ENCODE results near the gene PHACTR1.

Gene PHACTR1

DNA sequence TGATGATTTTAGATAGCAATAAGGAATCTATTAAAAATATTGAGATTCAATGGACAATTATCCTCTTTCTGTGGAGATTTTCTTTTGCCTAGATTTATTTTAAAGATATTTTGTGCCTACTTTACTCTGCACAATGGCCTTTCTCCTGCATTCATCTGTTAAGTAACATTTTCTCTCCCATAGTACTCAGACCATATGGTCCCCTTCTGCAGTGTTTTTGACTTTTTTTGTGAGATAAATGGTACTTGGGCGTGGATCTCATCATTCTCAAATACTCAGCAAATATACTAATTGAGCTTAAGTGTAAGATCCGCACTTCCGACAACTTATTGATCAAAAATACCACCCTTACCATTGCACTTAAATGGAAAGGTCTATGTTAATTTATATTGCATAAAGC lies 55.8 kb downstream of the PHACTR1 start:
- H3K9ac ChIP-seq (ENCODE audit: low read length): no peak overlapping the region
- no peaks in the 10 kb centered on the region for H3K9me3 ChIP-seq (ENCODE audit: low read length)
- no peak overlapping the region for H3K4me2 ChIP-seq (ENCODE audit: low read length)
- TF ChIP-seq, protein P1, sequence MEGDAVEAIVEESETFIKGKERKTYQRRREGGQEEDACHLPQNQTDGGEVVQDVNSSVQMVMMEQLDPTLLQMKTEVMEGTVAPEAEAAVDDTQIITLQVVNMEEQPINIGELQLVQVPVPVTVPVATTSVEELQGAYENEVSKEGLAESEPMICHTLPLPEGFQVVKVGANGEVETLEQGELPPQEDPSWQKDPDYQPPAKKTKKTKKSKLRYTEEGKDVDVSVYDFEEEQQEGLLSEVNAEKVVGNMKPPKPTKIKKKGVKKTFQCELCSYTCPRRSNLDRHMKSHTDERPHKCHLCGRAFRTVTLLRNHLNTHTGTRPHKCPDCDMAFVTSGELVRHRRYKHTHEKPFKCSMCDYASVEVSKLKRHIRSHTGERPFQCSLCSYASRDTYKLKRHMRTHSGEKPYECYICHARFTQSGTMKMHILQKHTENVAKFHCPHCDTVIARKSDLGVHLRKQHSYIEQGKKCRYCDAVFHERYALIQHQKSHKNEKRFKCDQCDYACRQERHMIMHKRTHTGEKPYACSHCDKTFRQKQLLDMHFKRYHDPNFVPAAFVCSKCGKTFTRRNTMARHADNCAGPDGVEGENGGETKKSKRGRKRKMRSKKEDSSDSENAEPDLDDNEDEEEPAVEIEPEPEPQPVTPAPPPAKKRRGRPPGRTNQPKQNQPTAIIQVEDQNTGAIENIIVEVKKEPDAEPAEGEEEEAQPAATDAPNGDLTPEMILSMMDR (IDR thresholded peaks at IDR 0.05; ENCODE audit: low read length): no peak
- no peak for TF ChIP-seq EZH2 (IDR thresholded peaks at IDR 0.05; ENCODE audit: borderline replicate concordance, low read length)
- no peaks in the 10 kb centered on the region for H4K20me1 ChIP-seq (ENCODE audit: insufficient read depth, low read length)
- H2AFZ ChIP-seq (ENCODE audit: low read length): no peak overlapping the region
- H3K9me2 ChIP-seq (ENCODE audit: low read depth, low read length): no peaks in the 10 kb centered on the region
- H3K27me3 ChIP-seq (ENCODE audit: insufficient read depth, low read length): no peaks in the 10 kb centered on the region
- H3K79me2 ChIP-seq (ENCODE audit: insufficient read depth, low read length): no peaks in the 10 kb centered on the region
- no peaks in the 10 kb centered on the region for H3K4me1 ChIP-seq (ENCODE audit: insufficient read depth, low read length, severe bottlenecking)
- H3K4me3 ChIP-seq (ENCODE audit: low read depth, low read length, poor library complexity, severe bottlenecking): no peak overlapping the region
- H3K27ac ChIP-seq (ENCODE audit: low read depth, low read length, poor library complexity, severe bottlenecking): no peak overlapping the region
- H3K36me3 ChIP-seq (ENCODE audit: insufficient read depth, low read length): no peaks in the 10 kb centered on the region
- no peaks in the 10 kb centered on the region for H3F3A ChIP-seq (ENCODE audit: insufficient read depth, low read length)

DNA sequence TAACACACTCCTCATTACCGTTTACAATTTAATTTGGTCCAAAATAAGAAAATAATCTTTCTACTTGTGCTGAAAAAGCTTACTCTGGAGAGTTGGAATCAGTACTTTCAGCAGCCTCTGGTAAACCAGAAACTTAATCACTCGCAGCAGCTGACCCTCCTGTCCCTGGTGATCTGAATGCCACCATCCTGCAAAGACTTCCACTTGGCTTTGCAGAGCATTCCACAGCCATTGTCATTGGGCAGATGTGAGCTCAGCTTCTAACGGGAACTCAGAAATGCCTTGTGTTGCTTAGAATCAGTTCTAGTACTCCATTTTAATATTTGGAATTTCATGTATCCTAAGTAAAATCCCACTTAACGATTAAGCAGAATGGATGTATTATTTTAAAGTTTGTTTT lies 59.7 kb downstream of the PHACTR1 start:
- no peak overlapping the region for H3K27ac ChIP-seq (ENCODE audit: low read depth, low read length, poor library complexity, severe bottlenecking)
- H3K4me2 ChIP-seq (ENCODE audit: low read length): no peak overlapping the region
- H3K9ac ChIP-seq (ENCODE audit: low read length): no peak overlapping the region

DNA sequence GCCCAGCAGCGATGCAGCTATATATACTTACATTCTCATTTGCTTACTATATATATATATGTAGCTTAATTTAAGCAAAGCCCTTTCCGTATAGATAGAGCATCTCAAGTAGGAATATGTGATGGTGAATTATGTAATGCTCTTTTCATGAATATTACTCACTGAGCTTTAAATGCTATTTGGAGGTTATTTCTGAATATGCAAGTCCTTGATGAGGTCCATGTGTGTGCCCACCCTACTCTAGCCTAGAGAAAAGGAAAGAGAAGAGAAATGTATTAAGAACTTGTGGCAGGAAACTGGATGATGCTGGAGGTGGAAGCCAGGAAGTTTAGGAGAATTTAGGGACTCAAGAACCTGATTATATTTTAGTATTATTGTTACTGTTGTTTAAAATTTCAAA lies 63.2 kb downstream of the PHACTR1 start:
- H3F3A ChIP-seq (ENCODE audit: insufficient read depth, low read length): no peaks in the 10 kb centered on the region
- no peaks in the 10 kb centered on the region for H3K4me1 ChIP-seq (ENCODE audit: insufficient read depth, low read length, severe bottlenecking)
- no peaks in the 10 kb centered on the region for H3K79me2 ChIP-seq (ENCODE audit: insufficient read depth, low read length)
- H3K4me2 ChIP-seq (ENCODE audit: low read length): no peak overlapping the region
- no peaks in the 10 kb centered on the region for H3K27me3 ChIP-seq (ENCODE audit: insufficient read depth, low read length)
- no peak overlapping the region for H3K4me3 ChIP-seq (ENCODE audit: low read depth, low read length, poor library complexity, severe bottlenecking)
- H3K9me2 ChIP-seq (ENCODE audit: low read depth, low read length): no peaks in the 10 kb centered on the region
- no peak overlapping the region for H3K27ac ChIP-seq (ENCODE audit: low read depth, low read length, poor library complexity, severe bottlenecking)
- no peak overlapping the region for H3K9ac ChIP-seq (ENCODE audit: low read length)
- no peak overlapping the region for H2AFZ ChIP-seq (ENCODE audit: low read length)
- no peaks in the 10 kb centered on the region for H3K9me3 ChIP-seq (ENCODE audit: low read length)
- no peaks in the 10 kb centered on the region for H4K20me1 ChIP-seq (ENCODE audit: insufficient read depth, low read length)
- TF ChIP-seq EZH2 (IDR thresholded peaks at IDR 0.05; ENCODE audit: borderline replicate concordance, low read length): no peak
- TF ChIP-seq, protein P1 (IDR thresholded peaks at IDR 0.05; ENCODE audit: low read length): no peak
- H3K36me3 ChIP-seq (ENCODE audit: insufficient read depth, low read length): no peaks in the 10 kb centered on the region

More for the DNA sequence above, 59.7 kb downstream of the PHACTR1 start:
- H3K27me3 ChIP-seq (ENCODE audit: insufficient read depth, low read length): no peaks in the 10 kb centered on the region
- H3K36me3 ChIP-seq (ENCODE audit: insufficient read depth, low read length): no peaks in the 10 kb centered on the region
- H3F3A ChIP-seq (ENCODE audit: insufficient read depth, low read length): no peaks in the 10 kb centered on the region
- TF ChIP-seq EZH2 (IDR thresholded peaks at IDR 0.05; ENCODE audit: borderline replicate concordance, low read length): no peak
- TF ChIP-seq, protein P1 (IDR thresholded peaks at IDR 0.05; ENCODE audit: low read length): no peak
- no peaks in the 10 kb centered on the region for H3K9me3 ChIP-seq (ENCODE audit: low read length)
- no peaks in the 10 kb centered on the region for H4K20me1 ChIP-seq (ENCODE audit: insufficient read depth, low read length)
- H3K79me2 ChIP-seq (ENCODE audit: insufficient read depth, low read length): no peaks in the 10 kb centered on the region
- no peaks in the 10 kb centered on the region for H3K4me1 ChIP-seq (ENCODE audit: insufficient read depth, low read length, severe bottlenecking)
- H3K9me2 ChIP-seq (ENCODE audit: low read depth, low read length): no peaks in the 10 kb centered on the region
- no peak overlapping the region for H2AFZ ChIP-seq (ENCODE audit: low read length)
- no peak overlapping the region for H3K4me3 ChIP-seq (ENCODE audit: low read depth, low read length, poor library complexity, severe bottlenecking)

Measured in OCI-LY1 (cell line).